HG03439 (cell line): ENCODE data around the gene HCFC1R1.

ENCODE experiments used
- ATAC-seq: cut with Tn5 transposase; IDR thresholded peaks from one replicate; pipeline ENCODE4 v1.9.1; 2021; ENCODE audit warnings: mild to moderate bottlenecking, moderate library complexity; ENCODE audit not compliant: unreplicated experiment

HCFC1R1 gene

GRCh38 chr16:2980227-2981176 lies 43.2 kb downstream of the HCFC1R1 start, which contains the start of gene PKMYT1:
Gene PKMYT1 (minus strand): TSS chr16:2980446. CDS start chr16:2979657, 789 bp downstream.
- peak; percentile 50 for ATAC-seq

GRCh38 chr16:2979669-2980226 lies 44.0 kb downstream of the HCFC1R1 start:
- no peak for ATAC-seq

GRCh38 chr16:2977440-2977839 lies 46.3 kb downstream of the HCFC1R1 start:
- no peak for ATAC-seq

GRCh38 chr16:2976673-2977072 lies 47.1 kb downstream of the HCFC1R1 start:
- ATAC-seq = no peak

GRCh38 chr16:2976201-2976600 lies 47.5 kb downstream of the HCFC1R1 start:
- ATAC-seq = no peak

GRCh38 chr16:2975161-2975795 lies 48.5 kb downstream of the HCFC1R1 start:
- no peak for ATAC-seq

GRCh38 chr16:2974319-2975056 lies 49.3 kb downstream of the HCFC1R1 start:
- ATAC-seq = no peak

- ATAC-seq = no peak
Observed at GRCh38 chr16:2973605-2974318, 50.0 kb downstream of the HCFC1R1 start.

GRCh38 chr16:2973093-2973492 lies 50.6 kb downstream of the HCFC1R1 start:
- ATAC-seq = no peak
